GM19023 (cell line): Measurements from ENCODE around the gene SUSD1.
"Not testable (repeated sequence)": the region's sequence is repeated elsewhere in the genome, so short reads cannot be mapped to it uniquely, and the experiment has no call there.

Experiments used
- ATAC-seq: cut with Tn5 transposase; IDR thresholded peaks from one replicate; pipeline ENCODE4 v1.9.1; 2021; ENCODE audit warnings: mild to moderate bottlenecking, moderate library complexity; ENCODE audit not compliant: unreplicated experiment

The SUSD1 gene

DNA sequence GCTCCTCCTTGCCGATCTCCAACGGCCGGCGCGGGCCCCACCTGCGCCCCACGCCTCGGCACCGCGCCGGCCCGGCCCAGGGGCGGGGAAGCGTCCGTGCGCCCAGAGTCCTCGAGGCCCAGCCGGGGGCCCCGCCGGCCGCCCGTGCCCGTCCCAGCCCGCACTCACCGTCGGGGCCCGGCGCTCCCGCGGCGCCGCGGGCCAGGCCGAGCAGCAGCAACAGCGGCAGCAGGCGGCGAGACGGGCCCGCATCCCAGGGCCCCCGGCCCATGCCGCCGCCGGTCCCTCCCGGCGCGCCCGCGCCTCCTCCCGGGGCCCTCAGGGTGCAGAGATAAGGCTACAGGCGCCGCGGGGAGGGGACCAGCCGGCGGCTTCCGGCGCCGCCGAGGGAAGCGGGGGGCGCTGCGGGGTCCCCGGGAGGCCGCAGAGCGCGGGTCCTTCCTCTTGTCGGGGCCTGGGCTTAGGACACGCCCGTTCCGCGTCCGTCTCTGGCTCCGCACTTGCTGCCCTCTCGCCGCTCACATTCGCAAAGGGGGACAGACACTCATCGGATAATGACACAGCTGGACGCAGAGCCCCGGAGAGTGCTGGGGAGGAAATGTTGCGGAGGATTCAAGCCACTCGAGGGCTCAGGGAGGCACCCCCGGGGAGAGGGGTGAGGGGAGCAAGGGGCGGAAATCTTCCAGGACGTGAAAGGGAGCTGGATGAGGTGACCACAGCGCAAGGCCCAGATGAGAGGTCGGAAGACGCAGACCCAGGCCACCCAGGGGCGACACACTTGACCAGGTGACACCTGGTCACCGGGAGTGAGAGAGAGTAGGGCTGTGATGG is at the start of gene SUSD1:
TSS of gene SUSD1 (minus strand) at position 333 of the 831 bp plus-strand sequence. CDS start at position 271, 62 bp downstream.
- ATAC-seq = peak; percentile 54

DNA sequence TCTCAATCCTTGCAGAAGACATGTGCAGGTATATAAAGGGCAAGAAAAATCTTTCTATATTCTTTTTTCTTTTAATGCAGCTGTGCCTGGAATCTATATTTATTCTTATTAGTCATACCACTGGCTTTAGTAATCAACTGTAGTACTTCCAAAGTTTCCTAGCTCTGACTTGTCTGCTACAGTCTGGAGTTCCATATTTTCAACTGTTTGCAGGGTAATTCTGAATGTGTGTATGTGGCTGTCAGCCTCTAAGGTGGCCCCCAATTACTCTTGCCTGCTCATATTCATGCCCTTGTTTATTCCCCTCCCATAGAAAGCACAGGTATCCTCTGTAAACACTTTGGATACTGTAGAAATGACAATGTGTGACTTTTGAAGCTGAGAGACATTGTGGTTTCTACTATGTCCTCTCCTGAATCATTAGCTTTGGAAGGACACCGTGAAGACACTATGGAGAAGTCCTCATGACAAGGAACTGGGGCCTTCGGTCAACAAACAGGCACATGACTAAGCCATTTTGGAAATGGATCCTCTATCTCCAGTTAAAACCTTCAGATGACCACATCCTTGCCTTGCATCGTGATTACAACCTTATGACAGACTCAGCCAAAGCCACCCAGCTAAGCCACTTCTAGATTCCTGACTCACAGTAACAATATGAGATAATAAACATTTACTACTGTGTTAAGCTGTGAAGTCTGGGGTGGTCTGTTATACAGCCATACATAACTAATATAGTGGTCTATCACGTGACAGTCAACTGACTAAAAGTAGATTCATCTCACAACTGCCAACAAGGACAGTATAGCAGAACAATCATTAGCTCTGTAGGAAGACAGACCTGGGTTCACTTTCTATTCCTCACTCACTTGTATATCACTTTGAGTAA is 49.5 kb upstream of the SUSD1 start:
- ATAC-seq = peak; percentile 52

DNA sequence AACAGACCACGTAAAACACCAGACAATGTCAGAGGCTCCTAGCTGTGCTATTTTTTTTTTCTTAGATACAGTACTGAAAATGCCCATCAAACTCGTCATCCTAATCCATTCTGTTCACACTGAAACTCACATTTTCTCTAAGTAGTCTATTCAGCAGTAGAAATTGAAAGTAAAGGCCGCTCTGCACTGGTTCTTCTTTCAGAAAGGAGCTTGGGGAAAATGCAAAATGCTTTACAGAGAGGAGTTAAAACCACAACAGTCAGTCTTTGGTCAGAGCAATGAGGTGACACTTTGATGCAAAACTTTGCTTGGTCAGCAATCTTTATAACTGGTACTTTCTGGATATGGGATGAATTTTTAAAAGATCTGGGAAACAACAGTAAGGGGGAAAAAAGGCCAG is 43.8 kb upstream of the SUSD1 start:
- ATAC-seq = peak; percentile 93

DNA sequence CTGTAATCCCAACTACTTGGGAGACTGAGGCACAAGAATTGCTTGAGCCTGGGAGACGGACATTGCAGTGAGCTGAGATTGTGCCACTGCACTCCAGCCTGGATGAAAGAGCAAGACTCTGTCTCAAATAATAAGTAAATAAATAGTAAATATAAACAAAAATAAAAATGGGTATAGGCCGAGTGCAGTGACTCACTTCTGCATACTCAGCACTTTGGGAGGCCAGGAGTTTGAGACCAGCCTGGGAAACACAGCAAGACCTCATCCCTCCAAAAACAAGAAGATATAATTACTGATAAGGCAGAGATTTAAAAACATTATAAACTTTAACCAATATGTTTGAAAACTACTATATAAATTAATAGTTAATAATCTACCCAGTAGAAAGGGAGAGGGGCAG is 37.8 kb upstream of the SUSD1 start:
- no peak for ATAC-seq

DNA sequence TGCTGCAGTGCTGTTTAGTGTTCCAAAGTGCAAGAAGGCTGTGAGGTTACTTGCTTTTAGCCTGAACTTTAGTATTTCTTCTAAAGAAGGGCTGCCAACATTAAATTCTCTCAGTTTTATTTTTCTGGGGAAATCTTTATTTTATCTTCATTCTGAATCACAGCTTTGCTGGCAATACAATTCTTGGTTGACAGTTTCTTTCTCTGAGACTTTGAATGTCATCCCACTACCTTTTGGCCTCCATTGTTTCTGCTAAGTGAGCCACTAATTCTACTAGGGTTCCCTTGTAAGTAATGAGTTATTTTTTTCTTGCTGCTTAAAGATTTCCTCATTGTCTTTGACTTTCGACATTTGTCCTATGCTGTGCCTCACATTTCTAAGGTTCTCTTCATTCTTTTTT is 32.4 kb upstream of the SUSD1 start:
- ATAC-seq = no peak

DNA sequence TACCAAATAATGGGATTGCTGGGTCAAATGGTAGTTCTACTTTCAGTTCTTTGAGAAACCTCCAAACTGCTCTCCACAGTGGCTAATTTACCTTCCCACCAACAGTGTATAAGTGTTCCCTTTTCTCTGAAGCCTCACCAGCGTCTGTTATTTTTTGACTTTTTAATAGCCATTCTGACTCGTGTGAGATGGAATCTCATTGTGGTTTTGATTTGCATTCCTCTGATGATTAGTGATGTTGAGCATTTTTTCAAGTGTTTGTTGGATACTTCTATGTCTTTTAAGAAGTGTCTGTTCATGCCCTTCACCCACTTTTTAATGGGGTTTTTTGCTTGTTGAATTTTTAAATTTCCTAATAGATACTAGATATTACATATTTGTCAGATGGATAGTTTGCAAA is 28.4 kb upstream of the SUSD1 start:
- ATAC-seq = no peak

- ATAC-seq = no peak
Measured at GRCh38 chr9:112200711-112201110, 25.6 kb upstream of the SUSD1 start.

DNA sequence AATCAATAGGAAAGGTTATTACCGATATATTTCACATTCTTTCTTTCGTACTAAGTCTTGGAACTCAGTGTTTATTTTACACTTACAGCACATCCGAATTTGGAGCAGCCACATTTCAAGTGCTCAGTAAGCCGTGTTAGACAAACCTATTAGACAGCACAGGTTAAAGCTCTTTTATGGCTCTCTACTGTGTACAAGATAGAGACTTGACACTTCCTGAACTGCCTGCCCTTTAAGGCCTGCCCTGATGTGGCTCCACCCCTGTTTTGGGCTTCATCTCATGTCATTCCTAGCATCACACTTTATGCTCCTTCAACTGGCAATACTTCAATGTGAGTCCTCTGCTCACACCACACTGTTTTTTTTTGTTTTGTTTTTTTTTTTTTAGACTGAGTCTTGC is 23.5 kb upstream of the SUSD1 start:
- no peak for ATAC-seq

- ATAC-seq = no peak
Measured at GRCh38 chr9:112194969-112195431, 19.9 kb upstream of the SUSD1 start.

GRCh38 chr9:112193572-112194288 is 18.6 kb upstream of the SUSD1 start:
- ATAC-seq = no peak

GRCh38 chr9:112190320-112190719 is 15.2 kb upstream of the SUSD1 start:
- not testable (repeated sequence) for ATAC-seq

DNA sequence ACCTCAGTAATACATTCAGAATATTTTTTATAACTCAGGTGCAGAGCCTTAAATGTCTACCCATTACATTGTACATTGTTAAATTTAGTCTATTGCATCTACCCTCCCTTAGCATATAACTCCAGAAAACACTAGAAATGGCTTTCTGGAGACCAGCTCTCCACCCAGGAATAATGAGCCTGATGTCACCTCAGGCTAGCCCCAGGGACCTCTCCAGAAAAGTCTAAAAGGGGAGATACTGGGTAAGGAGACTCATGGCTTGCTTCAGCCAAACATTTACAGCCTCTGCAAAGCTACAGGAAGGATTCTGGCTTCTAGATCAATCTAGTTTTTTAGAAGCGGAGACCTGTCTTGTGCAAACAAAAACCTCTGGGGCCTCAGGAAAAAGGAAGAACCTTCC is 13.8 kb upstream of the SUSD1 start:
- no peak for ATAC-seq

DNA sequence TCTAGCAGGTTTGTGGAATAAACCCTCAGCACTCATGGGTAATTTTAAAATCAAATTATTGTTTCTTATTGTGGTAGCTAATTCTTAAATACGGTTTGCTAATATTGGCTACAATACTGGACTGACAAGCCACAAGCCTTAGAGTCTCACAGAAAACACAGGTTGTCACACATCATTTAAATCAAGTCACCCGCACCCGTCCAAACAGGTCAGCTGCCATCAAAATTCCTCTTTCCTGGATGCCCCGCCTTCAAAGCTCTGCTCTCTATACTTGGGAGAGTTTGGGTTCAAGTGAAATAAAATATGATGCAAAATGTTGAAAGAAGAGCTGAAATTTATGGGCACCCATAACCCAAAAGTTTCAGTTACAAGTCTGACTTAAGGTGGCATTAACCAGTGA is 12.3 kb upstream of the SUSD1 start:
- no peak for ATAC-seq

DNA sequence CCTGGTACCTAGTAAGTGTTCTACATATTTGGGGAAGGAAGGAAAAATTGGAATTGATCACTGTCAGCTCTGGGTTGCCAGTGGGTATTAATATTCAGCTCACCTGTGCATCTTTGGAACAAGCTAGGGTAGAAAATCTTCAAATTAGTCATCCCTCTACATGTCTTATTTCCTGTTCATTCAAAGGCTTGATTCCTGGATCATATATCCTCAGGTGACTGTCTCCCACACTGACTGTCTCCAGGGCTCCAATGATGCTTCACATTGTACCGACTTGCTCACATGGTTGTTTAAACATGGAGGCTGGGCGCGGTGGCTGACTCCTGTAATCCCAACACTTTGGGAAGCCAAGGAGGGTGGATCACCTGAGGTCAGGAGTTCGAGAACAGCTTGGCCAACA is 11.6 kb upstream of the SUSD1 start:
- ATAC-seq = no peak

GRCh38 chr9:112184946-112185345 is 9.8 kb upstream of the SUSD1 start:
- no peak for ATAC-seq

DNA sequence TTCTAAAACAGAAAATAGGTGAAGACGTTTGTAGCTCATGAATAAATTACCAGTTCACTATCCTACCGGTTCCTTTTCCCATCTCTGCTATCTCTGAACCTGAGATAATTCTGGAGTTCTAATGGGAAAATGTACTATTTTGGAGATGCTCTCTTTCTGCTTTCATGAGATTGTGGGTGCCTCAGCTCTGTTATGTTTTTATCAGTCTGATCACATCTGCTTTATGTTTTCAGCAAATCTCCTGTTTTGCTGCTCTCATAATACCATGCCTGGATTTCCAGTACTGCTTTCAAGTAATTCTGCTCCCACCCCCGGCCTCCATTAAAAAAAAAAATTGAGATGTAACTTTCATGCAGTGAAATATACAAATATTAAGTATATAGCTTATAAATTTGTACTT is 9.1 kb upstream of the SUSD1 start:
- ATAC-seq = no peak

- no peak for ATAC-seq
Measured at GRCh38 chr9:112180387-112180881, 5.3 kb upstream of the SUSD1 start.

DNA sequence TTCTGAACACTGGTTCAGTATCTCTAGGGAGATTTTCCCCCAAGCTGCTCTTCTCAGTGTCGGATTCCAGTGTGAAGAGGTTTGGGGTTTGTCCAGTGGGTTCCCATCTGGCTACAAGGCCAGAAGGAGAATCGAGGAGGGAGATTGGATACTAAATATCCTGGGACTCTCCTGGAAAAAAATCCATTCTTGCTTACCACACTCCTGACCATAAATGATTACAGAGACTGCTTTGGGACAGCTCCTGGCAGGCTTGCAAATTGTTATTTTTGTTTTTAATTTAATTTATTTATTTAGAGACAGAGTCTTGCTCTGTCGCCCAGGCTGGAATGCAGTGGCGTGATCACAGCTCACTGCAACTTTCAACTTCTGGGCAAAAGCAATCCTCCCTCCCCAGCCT is 4.7 kb upstream of the SUSD1 start:
- ATAC-seq = no peak

- ATAC-seq = no peak
Measured at GRCh38 chr9:112176524-112176923, 1.4 kb upstream of the SUSD1 start.

DNA sequence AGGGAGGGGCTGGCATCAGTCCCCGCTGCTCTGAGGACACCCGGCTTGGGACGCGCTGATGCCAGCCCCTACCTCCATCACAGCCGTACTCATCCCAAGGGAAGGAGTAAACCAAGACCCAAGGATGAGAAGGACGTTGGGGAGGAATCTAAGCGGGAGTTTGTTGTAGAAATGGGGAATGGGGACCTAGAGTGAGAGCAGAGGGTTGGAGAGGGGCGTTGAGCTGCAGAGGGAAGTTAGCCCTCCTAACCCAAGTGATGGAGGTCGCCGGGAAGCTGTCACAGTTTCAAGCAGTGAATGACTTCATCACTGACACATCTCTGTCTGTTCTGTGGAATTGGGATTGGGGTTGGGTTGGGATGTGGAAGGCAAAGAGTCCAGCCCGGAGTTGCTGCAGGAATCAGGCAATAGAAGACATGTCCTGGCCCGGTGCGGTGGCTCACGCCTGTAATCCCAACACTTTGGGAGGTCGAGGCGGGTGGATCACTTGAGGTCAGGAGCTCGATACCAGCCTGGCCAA is 759 bp upstream of the SUSD1 start:
- ATAC-seq = no peak
